ENCODE measurements around the gene KIRREL3.

- TF ChIP-seq YY1 (IDR thresholded peaks at IDR 0.05; ENCODE audit: insufficient read depth, insufficient read length) (no peak), ZNF274 (IDR thresholded peaks at IDR 0.05; ENCODE audit: low read depth, low read length) (no peak)
Observed at GRCh38 chr11:126653040-126653439, 347.5 kb downstream of the KIRREL3 start.

Measured in NT2/D1 (cell line).